ENCODE measurements around the gene ATG4D. TPM values are rescaled to one million over a fixed set of nuclear protein-coding genes. Genes with fewer than 3 reads are reported as not detected.

The ATG4D gene
- total RNA-seq, result 6.1 and 6.9 TPM in 2 replicates

GRCh38 chr19:10543420-10544241 lies at the start of gene ATG4D:
ATG4D (plus strand) TSS chr19:10543904; CDS start chr19:10544091, 187 bp downstream.

GRCh38 chr19:10503002-10503789 lies 40.5 kb upstream of the ATG4D start, which contains the start of gene KEAP1:
KEAP1 (minus strand) TSS chr19:10503356; CDS start chr19:10500033, 3,323 bp downstream.

GRCh38 chr19:10517361-10517759 lies 26.3 kb upstream of the ATG4D start, which contains the start of gene S1PR5:
S1PR5 (minus strand) TSS chr19:10517447; CDS start chr19:10515011, 2,436 bp downstream.

GRCh38 chr19:10565567-10566407 lies 22.1 kb downstream of the ATG4D start, which contains the start of gene KRI1:
KRI1 (minus strand) TSS chr19:10566010; CDS start chr19:10565999, 11 bp downstream.

GRCh38 chr19:10568826-10569651 lies 25.3 kb downstream of the ATG4D start, which contains the start of gene CDKN2D:
CDKN2D (minus strand) TSS chr19:10568979; CDS start chr19:10568653, 326 bp downstream.

GRCh38 chr19:10587022-10587838 lies 43.5 kb downstream of the ATG4D start, which contains the start of gene AP1M2:
AP1M2 (minus strand) TSS chr19:10587312; CDS start chr19:10587231, 81 bp downstream.

Other genes starting within 250 kb of the ATG4D start
- 0.16 and 0.17 TPM in 2 replicates for gene ZGLP1, start 234.1 kb upstream of the ATG4D start, total RNA-seq
- gene FDX2, start 227.9 kb upstream of the ATG4D start, total RNA-seq, result 14.2 and 20.3 TPM in 2 replicates
- gene RAVER1, start 210.4 kb upstream of the ATG4D start, total RNA-seq, result 4.1 and 5.2 TPM in 2 replicates
- gene ICAM3, start 204.3 kb upstream of the ATG4D start, total RNA-seq, result 9.8 and 12.0 TPM in 2 replicates
- 54.4 and 69.6 TPM in 2 replicates for gene TYK2, start 163.3 kb upstream of the ATG4D start, total RNA-seq
- gene CDC37, start 140.4 kb upstream of the ATG4D start, total RNA-seq, result 209 and 212 TPM in 2 replicates
- 2.4 and 5.3 TPM in 2 replicates for gene PDE4A, start 123.4 kb upstream of the ATG4D start, total RNA-seq
- gene KEAP1, start 40.5 kb upstream of the ATG4D start, total RNA-seq, result 99.0 and 146 TPM in 2 replicates
- under 0.01 and 0.16 TPM in 2 replicates for gene S1PR5, start 26.5 kb upstream of the ATG4D start, total RNA-seq
- gene KRI1, start 22.1 kb downstream of the ATG4D start, total RNA-seq, result 6.9 and 7.7 TPM in 2 replicates
- 4.3 and 7.7 TPM in 2 replicates for gene CDKN2D, start 25.1 kb downstream of the ATG4D start, total RNA-seq
- gene AP1M2, start 43.4 kb downstream of the ATG4D start, total RNA-seq, result not detected in 2 replicates
- 18.8 and 20.8 TPM in 2 replicates for gene SLC44A2, start 81.6 kb downstream of the ATG4D start, total RNA-seq
- 56.8 and 70.9 TPM in 2 replicates for gene ILF3, start 110.4 kb downstream of the ATG4D start, total RNA-seq
- 32.8 and 47.1 TPM in 2 replicates for gene QTRT1, start 157.5 kb downstream of the ATG4D start, total RNA-seq
- 73.2 and 76.1 TPM in 2 replicates for gene DNM2, start 174.2 kb downstream of the ATG4D start, total RNA-seq

Measured in bronchial smooth muscle cell (primary cell).